Measurements from ENCODE around the gene AMN1. TPM values are rescaled to one million over a fixed set of nuclear protein-coding genes. Genes with fewer than 3 reads are reported as not detected.

AMN1 gene
- total and polyA plus RNA-seq, 2 of the 13 experiments (the other 11 are each of a cell fraction or from before 2014, with no cell fraction given), result 7.5 to 26.5 TPM

- no peak overlapping the region for H2AFZ ChIP-seq (ENCODE audit: low read length)
- BruUV-seq (replicated peaks), result no TSS peak
- H3K4me3 ChIP-seq (replicated peaks in 1 of 3; ENCODE audit: insufficient read depth in 1 of 3, low read depth in 2 of 3, low read length in 3 of 3), result no peak overlapping the region
- peaks cover 13% of the 10 kb centered on the region for H3K4me1 ChIP-seq (ENCODE audit: insufficient read depth, low read length)
- WGBS (ENCODE audit: low lambda C conversion rate), result 71% methylated on average over 4 of the region's 4 CpGs
- DNase-seq (ENCODE audit: low spot score), result no peak
- H3K4me2 ChIP-seq (ENCODE audit: low read depth, low read length), result no peak overlapping the region
- ChIA-PET CTCF (ENCODE audit: low intra/inter-chr PET ratio, low total read pairs) (no interaction called here), POLR2A (no interaction called here)
- intact Hi-C loops (cut with micrococcal nuclease; ENCODE audit: unreplicated experiment) (loop anchor here (10.0 kb wide), 1 partner anchor 379 kb away; no protein-coding TSS in a partner anchor), in situ Hi-C loops (cut with HindIII; ENCODE audit: extremely low pct_ligation_motif_present, low pct_unique_long_range_greater_than_20kb) (loop anchor here (10.0 kb wide), 1 partner anchor 379 kb away; no protein-coding TSS in a partner anchor)
- H3K27ac ChIP-seq (ENCODE audit: extremely low read length, insufficient read depth, low read length), result no peak overlapping the region
- no peaks in the 10 kb centered on the region for H4K20me1 ChIP-seq (ENCODE audit: insufficient read depth, low read length)
- H3K27me3 ChIP-seq (ENCODE audit: control insufficient read depth in 1 of 2, insufficient read depth in 2 of 2, low read length in 2 of 2), result no peaks in the 10 kb centered on the region
- no peak for ATAC-seq
- FAIRE-seq, result no peak
- no peaks in the 10 kb centered on the region for H3K36me3 ChIP-seq (replicated peaks in 1 of 2; ENCODE audit: control insufficient read depth in 1 of 2, insufficient read depth in 2 of 2, low read length in 2 of 2)
- no peaks in the 10 kb centered on the region for H3K79me2 ChIP-seq (ENCODE audit: insufficient read depth, low read length)
- no peaks in the 10 kb centered on the region for H3K9me3 ChIP-seq (ENCODE audit: low read length)
- TF ChIP-seq KMT2A (CRISPR knock-in tag; IDR thresholded peaks at IDR 0.05) (no peak), CEBPB (IDR thresholded peaks at IDR 0.05; ENCODE audit: borderline replicate concordance, low read depth, low read length) (peak; percentile 71; the same call in 1 of the 2 replicates), KLF12 (CRISPR knock-in tag; IDR thresholded peaks at IDR 0.05; ENCODE audit: borderline replicate concordance) (no peak), ZNF7 (CRISPR knock-in tag; IDR thresholded peaks at IDR 0.05) (no peak)
- no peak overlapping the region for H3K9ac ChIP-seq (ENCODE audit: insufficient read depth, low read depth, low read length)
Observed at GRCh38 chr12:31633464-31633863, 95.4 kb downstream of the AMN1 start.

- no peak overlapping the region for H3K27ac ChIP-seq (ENCODE audit: extremely low read length, insufficient read depth, low read length)
- 77% methylated on average over 12 of the region's 12 CpGs for WGBS (ENCODE audit: low lambda C conversion rate)
- POLR2A ChIA-PET, result no interaction called here
- no peaks in the 10 kb centered on the region for H4K20me1 ChIP-seq (ENCODE audit: insufficient read depth, low read length)
- no peaks in the 10 kb centered on the region for H3K79me2 ChIP-seq (ENCODE audit: insufficient read depth, low read length)
- no peak overlapping the region for H3K9ac ChIP-seq (ENCODE audit: insufficient read depth, low read depth, low read length)
- H3K36me3 ChIP-seq (replicated peaks in 1 of 2; ENCODE audit: control insufficient read depth in 1 of 2, insufficient read depth in 2 of 2, low read length in 2 of 2), result no peaks in the 10 kb centered on the region
- intact Hi-C loops (cut with micrococcal nuclease; ENCODE audit: unreplicated experiment), result loop anchor here (10.0 kb wide), 1 partner anchor 377 kb away; no protein-coding TSS in a partner anchor
- FAIRE-seq (no peak), DNase-seq (ENCODE audit: low spot score) (no peak), ATAC-seq (no peak)
- in situ Hi-C loops (cut with HindIII; ENCODE audit: extremely low pct_ligation_motif_present, low pct_unique_long_range_greater_than_20kb), result loop anchor here (10.0 kb wide), 1 partner anchor 377 kb away; no protein-coding TSS in a partner anchor
- TF ChIP-seq KDM5A (IDR thresholded peaks at IDR 0.05; ENCODE audit: borderline replicate concordance, low read length), result no peak
- no peak for TF ChIP-seq SETDB1 (CRISPR knock-in tag; IDR thresholded peaks at IDR 0.05; ENCODE audit: borderline replicate concordance)
- no peak for TF ChIP-seq GATAD1 (CRISPR knock-in tag; IDR thresholded peaks at IDR 0.05)
- TF ChIP-seq NFATC3 (CRISPR knock-in tag; IDR thresholded peaks at IDR 0.05), result no peak
- TF ChIP-seq MAFF (IDR thresholded peaks at IDR 0.05; ENCODE audit: low read depth, low read length), result no peak
- no peak for TF ChIP-seq DPF2 (CRISPR knock-in tag; IDR thresholded peaks at IDR 0.05; ENCODE audit: borderline replicate concordance, low read depth)
- TF ChIP-seq PHB2 (IDR thresholded peaks at IDR 0.05; ENCODE audit: partially characterized antibody), result no peak
- no peak for TF ChIP-seq ZUFSP (CRISPR knock-in tag; IDR thresholded peaks at IDR 0.05; ENCODE audit: borderline replicate concordance)
- TF ChIP-seq KLF11 (CRISPR knock-in tag; IDR thresholded peaks at IDR 0.05), result no peak
- no peak for TF ChIP-seq ZFYVE20 (CRISPR knock-in tag; IDR thresholded peaks at IDR 0.05; ENCODE audit: borderline replicate concordance, low read depth)
- no peak for TF ChIP-seq ZMYM3 (CRISPR knock-in tag; IDR thresholded peaks at IDR 0.05)
- no peak for TF ChIP-seq NFE2L2 (IDR thresholded peaks at IDR 0.05; ENCODE audit: low read length)
- H3K4me3 ChIP-seq (replicated peaks in 1 of 3; ENCODE audit: insufficient read depth in 1 of 3, low read depth in 2 of 3, low read length in 3 of 3), result no peak overlapping the region
- no peak overlapping the region for H2AFZ ChIP-seq (ENCODE audit: low read length)
- H3K4me1 ChIP-seq (ENCODE audit: insufficient read depth, low read length), result peaks cover 13% of the 10 kb centered on the region
- CTCF ChIA-PET (ENCODE audit: low intra/inter-chr PET ratio, low total read pairs), result no interaction called here
- H3K27me3 ChIP-seq (ENCODE audit: control insufficient read depth in 1 of 2, insufficient read depth in 2 of 2, low read length in 2 of 2), result no peaks in the 10 kb centered on the region; a peak in 1 of 5 replicates
- H3K9me3 ChIP-seq (ENCODE audit: low read length), result no peaks in the 10 kb centered on the region
- no TSS peak for BruUV-seq (replicated peaks)
- H3K4me2 ChIP-seq (ENCODE audit: low read depth, low read length), result no peak overlapping the region
Observed at GRCh38 chr12:31631809-31632208, 97.0 kb downstream of the AMN1 start.

Measured in HepG2 (cell line).